ENCODE data around the gene KLK15. TPM values are rescaled to one million over a fixed set of nuclear protein-coding genes. Genes with fewer than 3 reads are reported as not detected.

KLK15 gene
- total and polyA plus RNA-seq, 2 of the 13 experiments (the other 11 are each of a cell fraction or from before 2014, with no cell fraction given) = not detected

- no peaks in the 10 kb centered on the region for H3K9me3 ChIP-seq (ENCODE audit: low read length)
- H3K27ac ChIP-seq (ENCODE audit: extremely low read length, insufficient read depth, low read length) = no peak overlapping the region
- no TSS peak for BruUV-seq (replicated peaks)
- H3K9ac ChIP-seq (ENCODE audit: insufficient read depth, low read depth, low read length) = no peak overlapping the region
- intact Hi-C loops (cut with micrococcal nuclease; ENCODE audit: unreplicated experiment) (no loop called here), in situ Hi-C loops (cut with HindIII; ENCODE audit: extremely low pct_ligation_motif_present, low pct_unique_long_range_greater_than_20kb) (loop anchor here (25.0 kb wide), 1 partner anchor 433 kb away; the partner anchor contains the start of gene NAPSA)
- ChIA-PET CTCF (ENCODE audit: low intra/inter-chr PET ratio, low total read pairs) (no interaction called here), POLR2A (interaction anchor here (2.6 kb wide), 1 partner anchor 8 kb away, joined by 27 read pairs; no protein-coding TSS in a partner anchor)
- FAIRE-seq = no peak
- ATAC-seq = no peak
- WGBS (ENCODE audit: low lambda C conversion rate) = 100% methylated on average over 4 of the region's 4 CpGs
- no peak for DNase-seq (ENCODE audit: low spot score)
- H3K27me3 ChIP-seq (ENCODE audit: control insufficient read depth in 1 of 2, insufficient read depth in 2 of 2, low read length in 2 of 2) = no peaks in the 10 kb centered on the region; a peak in 1 of 5 replicates
- H4K20me1 ChIP-seq (ENCODE audit: insufficient read depth, low read length) = peaks cover 33% of the 10 kb centered on the region
- H3K4me3 ChIP-seq (replicated peaks in 1 of 3; ENCODE audit: insufficient read depth in 1 of 3, low read depth in 2 of 3, low read length in 3 of 3) = no peak overlapping the region
- H2AFZ ChIP-seq (ENCODE audit: low read length) = no peak overlapping the region
- peaks cover 24% of the 10 kb centered on the region for H3K4me1 ChIP-seq (ENCODE audit: insufficient read depth, low read length)
- H3K36me3 ChIP-seq (replicated peaks in 1 of 2; ENCODE audit: control insufficient read depth in 1 of 2, insufficient read depth in 2 of 2, low read length in 2 of 2) = peaks cover 22 to 31% of the 10 kb centered on the region in 2 experiments; a peak in 4 of 5 replicates
- no peak overlapping the region for H3K4me2 ChIP-seq (ENCODE audit: low read depth, low read length)
- H3K79me2 ChIP-seq (ENCODE audit: insufficient read depth, low read length) = peaks cover 5% of the 10 kb centered on the region
- TF ChIP-seq ZNF792 (CRISPR knock-in tag; IDR thresholded peaks at IDR 0.05) (no peak), MED8 (CRISPR knock-in tag; IDR thresholded peaks at IDR 0.05; ENCODE audit: insufficient replicate concordance) (peak; percentile 3), GRHL1 (CRISPR knock-in tag; conservative IDR thresholded peaks at IDR 0.05) (no peak), PAWR (CRISPR knock-in tag; IDR thresholded peaks at IDR 0.05; ENCODE audit: borderline replicate concordance) (no peak), ZNF432 (CRISPR knock-in tag; IDR thresholded peaks at IDR 0.05; ENCODE audit: borderline replicate concordance) (no peak), ZFX (CRISPR knock-in tag; IDR thresholded peaks at IDR 0.05; ENCODE audit: low read depth) (0 out of 2 replicates have a peak, but pooled peaks have one; percentile 3), ZNF703 (CRISPR knock-in tag; IDR thresholded peaks at IDR 0.05; ENCODE audit: borderline replicate concordance) (no peak), JUN (CRISPR knock-in tag; IDR thresholded peaks at IDR 0.05) (no peak), POLR2A (IDR thresholded peaks at IDR 0.05; ENCODE audit: insufficient read depth in 1 of 2, low read depth in 2 of 2, low read length in 2 of 2) (peak; percentile 37 to 45; a peak in 1 of 4 replicates), POGZ (CRISPR knock-in tag; IDR thresholded peaks at IDR 0.05) (no peak), HOXA3 (CRISPR knock-in tag; IDR thresholded peaks at IDR 0.05) (peak; percentile 17; the same call in 1 of the 2 replicates), ZNF263 (CRISPR knock-in tag; IDR thresholded peaks at IDR 0.05) (0 out of 2 replicates have a peak, but pooled peaks have one; percentile 4), RBM22 (optimal IDR thresholded peaks at IDR 0.05; ENCODE audit: low read length) (peak; percentile 10), LCORL (IDR thresholded peaks at IDR 0.05) (no peak), LCORL (CRISPR knock-in tag; IDR thresholded peaks at IDR 0.05) (no peak), STAT5B (CRISPR knock-in tag; IDR thresholded peaks at IDR 0.05) (no peak), KLF9 (CRISPR knock-in tag; IDR thresholded peaks at IDR 0.05; ENCODE audit: low read depth) (no peak), PHF5A (CRISPR knock-in tag; IDR thresholded peaks at IDR 0.05; ENCODE audit: low read depth, unreplicated experiment) (no peak), HDAC2 (CRISPR knock-in tag; IDR thresholded peaks at IDR 0.05) (0 out of 2 replicates have a peak, but pooled peaks have one; percentile 11), ZNF709 (CRISPR knock-in tag; IDR thresholded peaks at IDR 0.05) (0 out of 2 replicates have a peak, but pooled peaks have one; percentile 19), MEIS2 (CRISPR knock-in tag; IDR thresholded peaks at IDR 0.05) (no peak)
- TF ChIP-seq, protein P1, sequence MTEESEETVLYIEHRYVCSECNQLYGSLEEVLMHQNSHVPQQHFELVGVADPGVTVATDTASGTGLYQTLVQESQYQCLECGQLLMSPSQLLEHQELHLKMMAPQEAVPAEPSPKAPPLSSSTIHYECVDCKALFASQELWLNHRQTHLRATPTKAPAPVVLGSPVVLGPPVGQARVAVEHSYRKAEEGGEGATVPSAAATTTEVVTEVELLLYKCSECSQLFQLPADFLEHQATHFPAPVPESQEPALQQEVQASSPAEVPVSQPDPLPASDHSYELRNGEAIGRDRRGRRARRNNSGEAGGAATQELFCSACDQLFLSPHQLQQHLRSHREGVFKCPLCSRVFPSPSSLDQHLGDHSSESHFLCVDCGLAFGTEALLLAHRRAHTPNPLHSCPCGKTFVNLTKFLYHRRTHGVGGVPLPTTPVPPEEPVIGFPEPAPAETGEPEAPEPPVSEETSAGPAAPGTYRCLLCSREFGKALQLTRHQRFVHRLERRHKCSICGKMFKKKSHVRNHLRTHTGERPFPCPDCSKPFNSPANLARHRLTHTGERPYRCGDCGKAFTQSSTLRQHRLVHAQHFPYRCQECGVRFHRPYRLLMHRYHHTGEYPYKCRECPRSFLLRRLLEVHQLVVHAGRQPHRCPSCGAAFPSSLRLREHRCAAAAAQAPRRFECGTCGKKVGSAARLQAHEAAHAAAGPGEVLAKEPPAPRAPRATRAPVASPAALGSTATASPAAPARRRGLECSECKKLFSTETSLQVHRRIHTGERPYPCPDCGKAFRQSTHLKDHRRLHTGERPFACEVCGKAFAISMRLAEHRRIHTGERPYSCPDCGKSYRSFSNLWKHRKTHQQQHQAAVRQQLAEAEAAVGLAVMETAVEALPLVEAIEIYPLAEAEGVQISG (CRISPR knock-in tag; IDR thresholded peaks at IDR 0.05) = 0 out of 2 replicates have a peak, but pooled peaks have one; percentile 7
Observed at GRCh38 chr19:50795664-50796073, 37.7 kb downstream of the KLK15 start.
